Psoas muscle (tissue), 8 donors: ENCODE data around the gene SNX8. TPM values are rescaled to one million over a fixed set of nuclear protein-coding genes. Genes with fewer than 3 reads are reported as not detected.
A peak's percentile ranks its signal among the peaks of the same experiment; 100 is the strongest.

Source experiments
- ATAC-seq, 4 donors: fragments of 200-7000 bp; cut with Tn5 transposase; one replicate each; pipeline ENCODE4 v1.9.1; 2020; ENCODE audit warnings: moderate library complexity in 3 of 4, mild to moderate bottlenecking in 2 of 4
- DNase-seq, 2 donors: peaks; one replicate each; pipeline ENCODE4 v3.0.0-alpha.2; 2020
- H3K27ac ChIP-seq: fragments of 200-600 bp; one replicate; pipeline ENCODE4 v1.8.0; 2022
- H3K27me3 ChIP-seq, 3 donors: fragments of 200-600 bp in 1 of 3; one replicate each; pipeline versions ENCODE4 v1.6.1 to v1.8.0; 2013 to 2022; ENCODE audit warnings: low read length in 2 of 3, mild to moderate bottlenecking in 2 of 3, moderate library complexity in 1 of 3; ENCODE audit not compliant: insufficient read depth in 3 of 3
- H3K36me3 ChIP-seq, 2 donors: fragments of 200-600 bp in 1 of 2; one replicate each; pipeline versions ENCODE4 v1.6.1 to v1.8.0; 2013 to 2022; ENCODE audit warnings: low read depth in 1 of 2, mild to moderate bottlenecking in 1 of 2, moderate library complexity in 1 of 2; ENCODE audit not compliant: insufficient read depth in 1 of 2
- H3K4me1 ChIP-seq: fragments of 200-600 bp; one replicate; pipeline ENCODE4 v1.8.0; 2022
- H3K4me3 ChIP-seq: fragments of 200-600 bp; one replicate; pipeline ENCODE4 v1.8.0; 2022; ENCODE audit warnings: mild to moderate bottlenecking
- H3K9me3 ChIP-seq: fragments of 200-600 bp; one replicate; pipeline ENCODE4 v1.8.0; 2022
- CTCF ChIP-seq: fragments of 200-600 bp; IDR thresholded peaks from one replicate; pipeline ENCODE4 v1.8.0; 2022; ENCODE audit warnings: antibody characterized with exemption
- WGBS, 3 donors: extraction: QIAGEN DNeasy Blood & Tissue Kit; methylation state at CpG; one replicate each; pipeline versions ENCODE4 v1.1.6 to v1.1.7; 2013; 5-methylcytosine and 5-hydroxymethylcytosine counted together
- intact Hi-C, 2 donors: fragments of 100-400 bp; cut with DNase I; formaldehyde crosslinking; loops; one replicate each; pipeline versions ENCODE4 v1.11.0 to v1.14.2; 2022
- polyA plus RNA-seq, 3 donors: library from polyadenylated mRNA; stranded (reverse); fragments of 200-250 nt; gene quantifications; one replicate each; pipeline ENCODE4 v1.2.3, GENCODE V29; 2013
- total RNA-seq, 4 donors: library from RNA; stranded (reverse); fragmentation: NEBNext Ultra II Directional in 2 of 4; extraction: Animal tissue kit (Norgen Biotek cat#: 25700) in 2 of 4; gene quantifications; one replicate each; pipeline versions ENCODE4 v1.2.1 to v1.2.4, GENCODE V29; 2021 to 2023
- donor health status: healthy with polysubstance abuse.
- donor health status: DM: no; HTN: no; CAD: no; lungs with moderate emphysema.
- donor health status: Bipolar disorder and iron deficiency.
- donor health status: healthy.
- donor health status: DM: yes; HTN: yes; CAD: no.
- donor health status: DM: no; HTN: no; CAD: no.
- donor health status: DM: no; HTN: no; CAD: no.
- donor health status: DM: yes; HTN: yes; CAD: no.

SNX8 gene
- total and polyA plus RNA-seq, 7 donors = 8.4 to 25.1 (median 14.3) TPM

- H3K36me3 ChIP-seq = no peaks in the 10 kb centered on the region
- no peak for ATAC-seq
- DNase-seq = no peak
- H3K4me3 ChIP-seq = no peak overlapping the region
- no peak overlapping the region for H3K27ac ChIP-seq
- H3K4me1 ChIP-seq = peaks cover 6% of the 10 kb centered on the region
- intact Hi-C loops = loop anchor here in 1 of 2 donors (5.0 kb wide), 1 partner anchor 106 kb away; the partner anchor contains the start of gene EIF3B
- no peaks in the 10 kb centered on the region for H3K9me3 ChIP-seq
- no peak for TF ChIP-seq CTCF
- 73 to 74% (median 73%) methylated on average over 22 of the region's 22 CpGs for WGBS, 3 donors
- no peaks in the 10 kb centered on the region for H3K27me3 ChIP-seq
Observed at GRCh38 chr7:2245883-2246675, 68.2 kb downstream of the SNX8 start.

- no peak for TF ChIP-seq CTCF
- 83 to 89% (median 89%) methylated on average over 25 of the region's 25 CpGs for WGBS, 3 donors
- no peak overlapping the region for H3K27ac ChIP-seq
- H3K9me3 ChIP-seq = no peaks in the 10 kb centered on the region
- peaks cover 9% of the 10 kb centered on the region for H3K4me1 ChIP-seq
- H3K27me3 ChIP-seq = no peaks in the 10 kb centered on the region
- DNase-seq (no peak), ATAC-seq (no peak)
- no peaks in the 10 kb centered on the region for H3K36me3 ChIP-seq
- H3K4me3 ChIP-seq = no peak overlapping the region
- intact Hi-C loops = no loop called here
Observed at GRCh38 chr7:2244404-2244995, 69.7 kb downstream of the SNX8 start.

GRCh38 chr7:2243458-2243857, 70.8 kb downstream of the SNX8 start:
- H3K4me1 ChIP-seq = peaks cover 9% of the 10 kb centered on the region
- H3K9me3 ChIP-seq = no peaks in the 10 kb centered on the region
- intact Hi-C loops = no loop called here
- no peak overlapping the region for H3K4me3 ChIP-seq
- H3K27ac ChIP-seq = no peak overlapping the region
- TF ChIP-seq CTCF = no peak
- DNase-seq = no peak
- WGBS, 3 donors = 87 to 90% (median 89%) methylated on average over 12 of the region's 12 CpGs
- no peak for ATAC-seq
- peaks cover 0 to 10% of the 10 kb centered on the region in 2 donors for H3K36me3 ChIP-seq
- H3K27me3 ChIP-seq = no peaks in the 10 kb centered on the region

GRCh38 chr7:2242541-2243429, 71.5 kb downstream of the SNX8 start:
- H3K4me3 ChIP-seq = peak overlapping the region; percentile 98
- 14 to 26% (median 15%) methylated on average over 21 of the region's 21 CpGs for WGBS, 3 donors
- peaks cover 0 to 17% of the 10 kb centered on the region in 2 donors for H3K36me3 ChIP-seq
- no peak for TF ChIP-seq CTCF
- no peak for DNase-seq
- H3K27ac ChIP-seq = peak overlapping the region; percentile 78
- H3K9me3 ChIP-seq = no peaks in the 10 kb centered on the region
- ATAC-seq = peak; percentile 2 to 24 (median 10)
- no peaks in the 10 kb centered on the region for H3K27me3 ChIP-seq
- intact Hi-C loops = no loop called here
- H3K4me1 ChIP-seq = peaks cover 9% of the 10 kb centered on the region
